ENCODE measurements around the gene PLXNA4.

PLXNA4 gene

GRCh38 chr7:132075515-132075914 is 500.8 kb downstream of the PLXNA4 start:
- no peak for DNase-seq

DNA sequence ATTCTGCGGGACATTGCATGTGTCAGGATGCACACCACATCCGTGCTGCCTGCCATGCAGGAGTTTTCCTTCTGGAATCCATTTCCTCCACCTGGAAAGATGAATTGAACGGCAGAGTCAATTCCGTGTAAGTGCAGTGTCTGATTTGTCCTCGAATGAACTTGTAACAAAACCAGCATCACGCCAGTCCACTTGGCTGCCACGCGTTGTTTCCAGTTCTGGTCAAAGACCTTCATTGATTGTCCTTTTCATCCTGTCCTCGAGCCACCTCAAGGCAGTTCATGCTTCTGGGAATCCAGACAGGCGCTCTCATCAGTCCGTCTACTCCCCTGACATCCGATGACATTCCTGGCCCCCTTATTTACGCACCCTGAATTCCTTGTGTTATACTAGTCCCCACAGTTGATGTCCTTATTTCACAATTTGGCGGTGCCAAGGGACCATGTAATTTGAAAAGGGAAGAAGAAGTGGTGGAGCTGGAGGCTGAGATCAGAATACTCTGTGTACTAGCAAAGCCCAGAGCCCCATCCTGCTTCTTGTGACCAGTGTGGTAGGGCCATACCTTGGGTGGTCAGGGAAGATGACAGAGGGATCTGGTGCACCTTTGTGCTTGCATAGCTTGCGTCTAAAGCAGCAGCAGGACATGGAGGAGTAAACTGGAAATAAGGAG is 502.2 kb downstream of the PLXNA4 start:
- no peak for DNase-seq

Data from NCI-H1930 (cell line).